Activated CD4-positive, alpha-beta T cell treated with anti-CD3 and anti-CD28 coated beads, Interleukin-2, amount 10 ng/mL, durations not matched to agents 7 days and 5 days (primary cell): Measurements from ENCODE around the gene TMIGD1. TPM values are rescaled to one million over a fixed set of nuclear protein-coding genes. Genes with fewer than 3 reads are reported as not detected.

Experiments used
- CTCF ChIA-PET: fragments of 350-600 bp; sonication (Branson Sonifier 250); formaldehyde crosslinking; loops from one replicate; lab custom pipeline; 2021; ENCODE audit warnings: antibody characterized with exemption; lab: Charles Lee
- POLR2A ChIA-PET: fragments of 350-600 bp; sonication (Branson Sonifier 250); formaldehyde crosslinking; loops from one replicate; lab custom pipeline; 2021; ENCODE audit warnings: antibody characterized with exemption; lab: Charles Lee
- DNase-seq: peaks from one replicate; pipeline ENCODE4 v3.0.0-alpha.2; 2020
- H3K27ac Mint-ChIP-seq: one replicate; pipeline ENCODE4 v1.8.0; 2021; ENCODE audit warnings: mild to moderate bottlenecking, moderate library complexity, mixed read lengths
- H3K27me3 Mint-ChIP-seq: one replicate; pipeline ENCODE4 v1.8.0; 2021; ENCODE audit warnings: mixed read lengths
- H3K36me3 Mint-ChIP-seq: one replicate; pipeline ENCODE4 v1.8.0; 2021; ENCODE audit warnings: low read depth, mixed read lengths
- H3K4me1 Mint-ChIP-seq: one replicate; pipeline ENCODE4 v1.8.0; 2021; ENCODE audit warnings: mixed read lengths
- H3K4me3 Mint-ChIP-seq: one replicate; pipeline ENCODE4 v1.8.0; 2021; ENCODE audit warnings: mild to moderate bottlenecking, moderate library complexity, mixed read lengths
- H3K9me3 Mint-ChIP-seq: one replicate; pipeline ENCODE4 v1.8.0; 2021; ENCODE audit warnings: mixed read lengths
- total RNA-seq, 2 experiments: library from RNA; stranded (reverse); gene quantifications; one replicate each; pipeline ENCODE4 v1.2.3, GENCODE V29; 2021

The TMIGD1 gene
- total RNA-seq, 2 experiments from 2014 or later, result not detected

DNA sequence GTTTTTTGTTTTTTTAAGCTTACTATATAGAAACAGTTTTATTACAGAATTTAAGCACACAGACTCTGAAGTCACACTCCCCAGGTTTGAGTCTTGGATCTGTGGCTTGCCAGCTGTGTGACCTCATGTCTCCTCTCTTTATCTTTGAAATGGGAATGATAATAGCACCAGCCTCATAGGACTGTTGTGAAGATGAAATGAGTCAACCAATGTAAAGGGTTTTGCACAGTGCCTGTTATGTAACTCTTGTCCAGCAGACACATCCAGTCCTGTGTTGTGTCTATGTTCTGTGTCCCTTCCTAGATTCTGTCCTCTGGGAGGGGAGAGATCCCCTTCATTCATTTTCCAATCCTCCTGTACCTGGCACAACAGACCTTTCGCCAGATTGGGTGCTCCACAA lies 41.8 kb upstream of the TMIGD1 start:
- peaks cover 2% of the 10 kb centered on the region for H3K27me3 Mint-ChIP-seq
- peaks cover 44% of the 10 kb centered on the region for H3K4me1 Mint-ChIP-seq
- H3K36me3 Mint-ChIP-seq, result no peaks in the 10 kb centered on the region
- no peak for DNase-seq
- POLR2A ChIA-PET, result no interaction called here
- no peak overlapping the region for H3K4me3 Mint-ChIP-seq
- CTCF ChIA-PET, result no interaction called here
- no peak overlapping the region for H3K27ac Mint-ChIP-seq
- no peaks in the 10 kb centered on the region for H3K9me3 Mint-ChIP-seq

DNA sequence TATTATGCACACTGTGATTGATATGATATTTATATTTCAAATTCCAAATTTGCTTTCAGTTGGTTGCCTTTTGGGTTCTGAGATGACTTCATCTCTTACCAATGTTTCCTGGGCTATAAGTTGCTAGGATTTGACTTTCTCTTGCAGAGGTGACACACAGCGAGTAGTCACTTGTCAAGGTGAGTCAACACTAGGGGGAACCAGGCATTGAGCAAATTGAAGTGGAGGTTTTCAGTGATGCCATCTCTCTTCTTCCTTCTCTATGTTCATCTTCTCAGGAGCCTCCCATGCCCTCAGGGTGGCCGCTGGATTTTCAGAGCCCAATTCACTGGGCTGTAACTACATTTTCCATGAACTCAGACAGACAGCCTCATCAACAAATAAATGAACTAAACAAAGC lies 38.9 kb upstream of the TMIGD1 start:
- no peak overlapping the region for H3K27ac Mint-ChIP-seq
- no peak overlapping the region for H3K4me3 Mint-ChIP-seq
- ChIA-PET POLR2A (no interaction called here), CTCF (interaction anchor here (1.0 kb wide), 1 partner anchor 33 kb away, joined by 3 read pairs; no protein-coding TSS in a partner anchor)
- no peaks in the 10 kb centered on the region for H3K36me3 Mint-ChIP-seq
- H3K9me3 Mint-ChIP-seq, result no peaks in the 10 kb centered on the region
- peaks cover 26% of the 10 kb centered on the region for H3K4me1 Mint-ChIP-seq
- peak; percentile 20 for DNase-seq
- H3K27me3 Mint-ChIP-seq, result peaks cover 2% of the 10 kb centered on the region

DNA sequence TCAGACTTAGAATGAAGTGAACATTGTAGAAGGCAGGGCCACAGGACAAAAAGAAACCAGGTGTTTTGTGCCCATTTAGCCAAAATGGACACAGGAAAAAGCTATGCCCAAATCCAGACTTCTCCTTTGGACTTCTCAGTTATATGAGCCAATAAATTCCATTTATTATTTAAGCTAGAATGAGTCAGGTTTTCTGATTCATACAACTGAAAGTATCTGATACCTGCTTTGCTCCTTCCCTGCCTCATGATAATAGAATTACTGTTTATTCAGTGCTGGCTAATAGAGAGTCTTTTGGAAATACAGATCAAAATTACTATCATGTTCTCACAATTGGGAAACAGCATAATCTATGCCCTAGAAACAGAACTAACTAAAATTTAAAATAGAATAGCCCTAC lies 36.1 kb upstream of the TMIGD1 start:
- Mint-ChIP-seq H3K9me3 (no peaks in the 10 kb centered on the region), H3K4me1 (peaks cover 16% of the 10 kb centered on the region), H3K27ac (no peak overlapping the region), H3K36me3 (no peaks in the 10 kb centered on the region), H3K4me3 (no peak overlapping the region), H3K27me3 (peaks cover 2% of the 10 kb centered on the region)
- ChIA-PET CTCF (interaction anchor here (1.3 to 1.4 kb wide), 2 partner anchors 23 to 29 kb away, joined by 3 to 4 read pairs; no protein-coding TSS in a partner anchor), POLR2A (interaction anchor here (0.7 kb wide), 1 partner anchor 1088 kb away, joined by 3 read pairs; no protein-coding TSS in a partner anchor)
- DNase-seq, result no peak

DNA sequence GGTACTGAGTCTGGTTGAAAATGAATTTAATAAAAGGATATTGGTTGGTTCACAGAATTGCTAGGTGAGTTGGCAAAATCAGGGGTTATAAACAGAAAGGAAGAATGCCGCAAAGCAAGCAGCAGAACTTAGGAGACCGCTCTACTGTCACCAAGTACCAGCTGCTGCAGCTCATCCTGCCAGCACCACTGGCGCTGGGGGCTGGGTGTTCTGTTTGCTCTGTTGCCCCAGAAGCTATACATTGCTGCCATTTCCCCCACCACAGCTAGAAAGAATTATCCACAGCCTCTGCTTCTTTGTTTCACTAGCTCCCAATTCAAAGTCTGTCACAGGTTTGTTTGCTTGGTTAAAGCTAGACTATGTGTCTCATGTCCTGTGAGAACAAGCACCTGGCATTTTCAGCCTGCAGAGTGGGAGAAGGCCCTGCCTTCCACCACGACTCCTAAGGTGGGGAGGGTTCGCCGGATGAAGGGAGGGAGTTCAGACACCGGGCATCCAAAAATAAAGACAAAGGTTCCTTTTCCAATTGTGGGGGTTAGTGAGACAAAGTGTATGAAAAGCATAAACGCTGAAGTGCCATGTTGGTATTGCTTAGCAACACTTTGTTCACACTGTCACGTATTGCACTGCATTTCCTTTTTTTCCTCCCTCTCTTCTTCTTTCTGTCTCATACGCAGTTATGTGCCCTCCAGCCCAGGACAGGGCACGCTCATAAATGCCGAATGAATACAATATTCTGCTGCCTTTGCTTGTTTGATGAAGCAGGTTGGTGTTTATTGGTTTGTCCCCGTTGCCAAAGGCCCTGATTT lies 35.3 kb upstream of the TMIGD1 start:
- no peak overlapping the region for H3K27ac Mint-ChIP-seq
- CTCF ChIA-PET, result interaction anchor here (0.6 to 0.9 kb wide), 2 partner anchors 27 to 244 kb away, joined by 3 read pairs; no protein-coding TSS in a partner anchor
- no peaks in the 10 kb centered on the region for H3K36me3 Mint-ChIP-seq
- no peak overlapping the region for H3K4me3 Mint-ChIP-seq
- no peaks in the 10 kb centered on the region for H3K9me3 Mint-ChIP-seq
- H3K4me1 Mint-ChIP-seq, result peaks cover 19% of the 10 kb centered on the region
- DNase-seq, result no peak
- POLR2A ChIA-PET, result no interaction called here
- no peaks in the 10 kb centered on the region for H3K27me3 Mint-ChIP-seq

DNA sequence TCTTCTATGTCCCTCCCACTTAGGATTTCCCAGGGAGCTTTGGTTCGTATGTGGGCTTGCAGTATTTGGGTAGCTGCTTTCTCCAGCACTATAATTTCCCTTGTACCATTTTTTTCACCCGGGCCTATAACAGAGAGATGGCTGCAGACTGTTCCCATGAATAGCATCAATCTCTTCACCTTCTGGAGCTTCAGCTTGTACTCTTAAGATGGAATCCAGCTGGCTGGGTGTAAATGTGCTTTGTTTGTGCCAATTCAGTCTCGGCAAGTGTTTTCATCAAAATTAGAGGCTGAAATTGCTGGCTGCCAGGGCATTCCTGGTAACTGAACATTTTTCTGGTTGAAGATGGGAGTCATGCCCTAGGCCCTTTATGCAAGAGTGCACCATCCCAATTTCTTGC lies 32.7 kb upstream of the TMIGD1 start:
- peaks cover 4% of the 10 kb centered on the region for H3K36me3 Mint-ChIP-seq
- H3K4me1 Mint-ChIP-seq, result peaks cover 25% of the 10 kb centered on the region
- no peak overlapping the region for H3K27ac Mint-ChIP-seq
- ChIA-PET POLR2A (no interaction called here), CTCF (interaction anchor here (1.2 kb wide), 1 partner anchor 13 kb away, joined by 4 read pairs; no protein-coding TSS in a partner anchor)
- no peak for DNase-seq
- H3K9me3 Mint-ChIP-seq, result peaks cover 6% of the 10 kb centered on the region
- no peaks in the 10 kb centered on the region for H3K27me3 Mint-ChIP-seq
- no peak overlapping the region for H3K4me3 Mint-ChIP-seq

DNA sequence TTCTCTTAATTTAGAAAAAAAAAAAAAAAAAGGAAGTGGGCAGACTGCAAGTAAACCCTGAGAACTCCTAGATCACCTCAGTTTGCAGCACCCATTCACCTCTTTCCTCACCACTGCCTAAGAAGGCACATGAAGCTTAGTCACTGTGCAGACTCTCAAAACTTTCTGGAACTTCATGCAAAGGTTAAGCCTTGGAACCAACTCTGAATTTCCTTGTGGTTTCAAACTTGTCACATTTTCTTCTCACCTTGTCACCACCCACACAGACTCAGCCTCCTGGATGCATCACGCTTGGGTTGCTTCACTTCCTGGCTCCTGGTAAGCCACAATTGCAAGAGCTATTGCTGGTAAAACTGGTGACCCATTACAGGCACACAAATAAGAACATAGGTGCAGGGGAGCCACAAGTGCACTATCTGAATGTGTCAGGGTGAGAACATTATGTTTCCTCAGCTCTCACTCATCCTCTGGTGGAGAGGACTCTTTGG lies 29.9 kb upstream of the TMIGD1 start:
- Mint-ChIP-seq H3K27me3 (no peaks in the 10 kb centered on the region), H3K36me3 (peaks cover 6% of the 10 kb centered on the region), H3K4me1 (peaks cover 23% of the 10 kb centered on the region), H3K27ac (peak overlapping the region; percentile 90), H3K9me3 (peaks cover 16% of the 10 kb centered on the region), H3K4me3 (peak overlapping the region; percentile 53)
- POLR2A ChIA-PET, result no interaction called here
- peak; percentile 80 for DNase-seq
- CTCF ChIA-PET, result interaction anchor here (0.6 to 2.5 kb wide), 11 partner anchors 8 to 441 kb away, joined by 3 to 7 read pairs (median 4); partner anchors contain the start of gene CPD

DNA sequence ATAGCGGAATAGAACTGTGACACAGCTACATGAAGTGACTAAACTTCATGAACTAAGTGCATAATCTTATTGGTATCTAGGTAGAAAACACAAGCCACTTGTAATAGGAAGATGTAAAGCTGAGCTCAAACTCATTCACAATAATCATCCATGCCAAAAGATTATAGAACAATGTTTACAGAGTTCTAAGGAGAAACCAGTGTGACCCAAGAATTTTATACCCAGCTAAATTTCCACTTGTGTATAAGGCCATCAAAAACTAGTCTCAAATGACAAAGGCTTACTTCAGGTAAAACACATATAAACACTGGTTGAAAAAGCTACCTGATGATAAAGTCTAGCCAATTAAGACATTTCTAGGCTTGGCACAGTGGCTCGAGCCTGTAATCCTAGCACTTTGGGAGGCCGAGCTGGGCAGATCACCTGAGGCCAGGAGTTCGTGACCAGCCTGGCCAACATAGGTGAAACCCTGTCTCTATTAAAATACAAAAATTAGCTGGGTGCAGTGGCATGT lies 28.0 kb upstream of the TMIGD1 start:
- peaks cover 23% of the 10 kb centered on the region for H3K4me1 Mint-ChIP-seq
- H3K4me3 Mint-ChIP-seq, result no peak overlapping the region
- POLR2A ChIA-PET, result no interaction called here
- CTCF ChIA-PET, result interaction anchor here (0.6 to 1.4 kb wide), 4 partner anchors 10 to 77 kb away, joined by 3 to 6 read pairs (median 4); no protein-coding TSS in a partner anchor
- H3K27me3 Mint-ChIP-seq, result no peaks in the 10 kb centered on the region
- DNase-seq, result no peak
- H3K9me3 Mint-ChIP-seq, result peaks cover 16% of the 10 kb centered on the region
- peaks cover 6% of the 10 kb centered on the region for H3K36me3 Mint-ChIP-seq
- H3K27ac Mint-ChIP-seq, result no peak overlapping the region

DNA sequence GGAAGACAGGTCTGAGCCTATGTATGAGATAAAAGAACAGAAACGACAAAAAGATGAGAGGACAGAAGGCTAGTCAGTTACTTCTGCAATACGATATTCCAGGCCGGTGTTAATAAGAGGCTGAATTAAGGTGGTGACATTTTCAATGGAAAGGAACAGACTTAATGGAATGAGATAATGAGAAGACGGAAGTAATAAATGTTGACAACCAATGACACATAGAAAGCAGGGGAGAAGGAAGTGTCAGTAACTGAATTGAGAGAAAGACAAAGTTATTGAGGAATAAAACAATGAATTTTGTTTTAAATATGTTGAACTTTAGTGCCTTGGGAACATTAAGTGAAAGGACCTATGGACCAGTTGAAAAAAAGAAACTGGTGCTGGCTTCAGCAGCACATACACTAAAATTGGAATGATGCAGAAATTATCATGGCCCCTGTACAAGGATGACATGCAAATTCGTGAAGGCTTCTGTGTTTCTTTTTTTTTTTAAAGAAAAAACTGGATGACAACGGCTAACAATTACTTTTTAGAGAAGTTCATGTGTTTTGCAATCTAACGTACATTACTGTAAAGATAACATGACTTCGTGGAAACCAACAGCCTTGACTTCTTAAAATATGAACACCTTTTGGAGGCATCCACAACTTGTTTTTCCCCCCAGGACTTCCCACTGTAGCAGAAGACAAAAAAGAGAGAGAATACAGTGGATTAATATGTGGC lies 26.4 kb upstream of the TMIGD1 start:
- Mint-ChIP-seq H3K36me3 (peaks cover 6% of the 10 kb centered on the region), H3K27me3 (no peaks in the 10 kb centered on the region), H3K4me1 (peaks cover 20% of the 10 kb centered on the region), H3K27ac (no peak overlapping the region), H3K4me3 (no peak overlapping the region), H3K9me3 (peaks cover 16% of the 10 kb centered on the region)
- no peak for DNase-seq
- ChIA-PET POLR2A (no interaction called here), CTCF (interaction anchor here (1.4 kb wide), 1 partner anchor 11 kb away, joined by 4 read pairs; no protein-coding TSS in a partner anchor)

DNA sequence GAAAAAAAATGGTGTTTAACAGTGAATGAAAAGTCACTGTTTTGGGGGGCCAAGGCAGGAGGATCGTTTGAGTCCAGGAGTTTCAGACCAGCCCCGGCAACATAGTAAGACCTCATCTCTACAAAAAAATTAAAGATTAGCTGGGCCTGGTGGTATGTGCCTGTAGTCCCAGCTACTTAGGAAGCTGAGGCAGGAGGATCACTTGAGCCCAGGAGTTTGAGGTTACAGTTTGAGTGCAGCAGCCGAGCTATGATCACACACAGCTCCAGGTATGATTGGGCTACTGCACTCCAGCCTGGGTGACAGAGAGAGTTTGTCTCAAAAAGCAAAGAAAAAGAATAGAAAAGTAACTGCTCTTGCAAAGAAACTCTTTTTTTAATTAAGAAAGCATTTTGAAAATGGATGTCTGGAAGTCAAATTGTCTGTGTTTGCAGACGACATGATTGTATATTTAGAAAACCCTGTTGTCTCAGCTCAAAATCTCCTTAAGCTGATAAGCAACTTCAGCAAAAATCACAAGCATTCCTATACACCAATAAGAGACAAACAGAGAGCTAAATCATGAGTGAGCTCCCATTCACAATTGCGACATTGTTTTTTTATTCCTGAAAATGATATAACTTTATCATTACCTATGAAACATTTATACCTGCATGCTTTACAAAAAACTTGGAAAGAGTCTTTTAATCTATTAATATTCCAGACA lies 24.4 kb upstream of the TMIGD1 start:
- CTCF ChIA-PET, result interaction anchor here (0.6 kb wide), 1 partner anchor 30 kb away, joined by 3 read pairs; no protein-coding TSS in a partner anchor
- peaks cover 16% of the 10 kb centered on the region for H3K9me3 Mint-ChIP-seq
- peaks cover 6% of the 10 kb centered on the region for H3K36me3 Mint-ChIP-seq
- H3K4me1 Mint-ChIP-seq, result peaks cover 11% of the 10 kb centered on the region
- no peak for DNase-seq
- H3K4me3 Mint-ChIP-seq, result no peak overlapping the region
- no peak overlapping the region for H3K27ac Mint-ChIP-seq
- H3K27me3 Mint-ChIP-seq, result no peaks in the 10 kb centered on the region
- POLR2A ChIA-PET, result interaction anchor here (0.6 kb wide), 1 partner anchor 326 kb away, joined by 3 read pairs; no protein-coding TSS in a partner anchor

DNA sequence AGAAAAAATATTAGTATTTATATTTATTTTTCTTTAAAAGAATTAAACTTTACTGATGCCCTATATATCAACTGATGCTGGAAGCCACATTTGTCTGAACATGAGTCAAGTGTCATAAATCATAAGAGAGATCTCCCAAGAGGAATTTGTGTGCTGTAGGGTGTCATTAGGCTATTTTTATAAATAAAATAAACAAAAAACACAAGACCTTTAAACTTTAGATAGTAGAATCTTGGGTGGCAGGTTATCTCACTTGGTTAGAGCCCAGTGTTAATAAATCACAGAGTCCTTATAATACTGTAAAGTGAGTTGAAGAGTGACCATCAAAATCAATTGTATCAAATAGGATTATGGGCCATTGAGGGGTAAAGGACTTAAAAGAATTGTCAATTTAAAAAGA lies 23.6 kb upstream of the TMIGD1 start:
- no peaks in the 10 kb centered on the region for H3K27me3 Mint-ChIP-seq
- no peak overlapping the region for H3K4me3 Mint-ChIP-seq
- H3K27ac Mint-ChIP-seq, result no peak overlapping the region
- POLR2A ChIA-PET, result no interaction called here
- peaks cover 4% of the 10 kb centered on the region for H3K36me3 Mint-ChIP-seq
- no peak for DNase-seq
- peaks cover 5% of the 10 kb centered on the region for H3K4me1 Mint-ChIP-seq
- CTCF ChIA-PET, result interaction anchor here (1.5 to 1.8 kb wide), 3 partner anchors 15 to 233 kb away, joined by 4 to 6 read pairs (median 5); no protein-coding TSS in a partner anchor
- peaks cover 14% of the 10 kb centered on the region for H3K9me3 Mint-ChIP-seq

DNA sequence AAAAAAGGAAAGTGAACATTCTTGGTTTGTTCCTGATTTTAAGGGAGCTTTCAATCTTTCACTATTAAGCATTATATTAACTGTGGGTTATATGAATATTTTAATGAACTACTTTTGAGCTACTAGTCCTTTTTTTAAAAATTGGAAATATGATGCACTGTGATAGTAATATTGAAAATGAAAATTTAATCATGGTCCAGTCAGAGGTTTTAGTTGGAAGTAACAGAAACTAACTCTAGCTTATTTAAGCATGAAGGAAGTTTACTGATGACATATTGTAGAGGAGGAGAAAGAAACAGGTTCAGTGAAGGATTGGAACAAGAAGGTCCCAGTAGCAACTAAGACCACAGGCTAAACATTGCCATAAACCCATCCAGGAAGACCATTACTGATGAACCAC lies 20.8 kb upstream of the TMIGD1 start:
- H3K4me3 Mint-ChIP-seq, result no peak overlapping the region
- ChIA-PET CTCF (interaction anchor here (0.6 to 2.1 kb wide), 4 partner anchors 9 to 203 kb away, joined by 3 to 6 read pairs (median 4); no protein-coding TSS in a partner anchor), POLR2A (no interaction called here)
- H3K27me3 Mint-ChIP-seq, result no peaks in the 10 kb centered on the region
- no peaks in the 10 kb centered on the region for H3K9me3 Mint-ChIP-seq
- no peak overlapping the region for H3K27ac Mint-ChIP-seq
- peaks cover 4% of the 10 kb centered on the region for H3K4me1 Mint-ChIP-seq
- no peaks in the 10 kb centered on the region for H3K36me3 Mint-ChIP-seq
- no peak for DNase-seq
